OCI-LY3 (cell line): ENCODE data around the gene TMEM198.

ENCODE experiments used
- H2AFZ ChIP-seq: fragments of 200-600, 300-600 bp; shearing (Covaris generic); 2 replicates; pipeline ENCODE4 v1.6.0; 2014; ENCODE audit warnings: antibody characterized with exemption, low read depth, low read length
- H3K27ac ChIP-seq: fragments of 200-600, 300-600 bp; sonication (generic); 2 replicates; pipeline ENCODE4 v1.5.1; 2014; ENCODE audit warnings: mild to moderate bottlenecking, low read length, moderate library complexity, mixed read lengths
- H3K27me3 ChIP-seq: fragments of 200-600, 300-600 bp; sonication (generic); 2 replicates; pipeline ENCODE4 v1.6.1; 2014; ENCODE audit warnings: low read depth, low read length, mixed read lengths
- H3K36me3 ChIP-seq: fragments of 200-600, 300-600 bp; sonication (generic); replicated peaks from 2 replicates; pipeline ENCODE3; 2014; ENCODE audit warnings: low read depth, low read length, mixed read lengths
- H3K4me1 ChIP-seq: fragments of 300-600, 200-600 bp; sonication (generic); 2 replicates; pipeline ENCODE4 v1.6.1; 2014; ENCODE audit warnings: low read length, mixed read lengths
- H3K4me2 ChIP-seq: fragments of 200-600, 300-600 bp; sonication (generic); 2 replicates; pipeline ENCODE4 v1.6.1; 2014; ENCODE audit warnings: low read length, mixed read lengths
- H3K4me3 ChIP-seq: fragments of 300-600, 200-600 bp; sonication (generic); 2 replicates; pipeline ENCODE4 v1.5.1; 2014; ENCODE audit warnings: antibody characterized with exemption, mild to moderate bottlenecking, low read length, moderate library complexity
- H3K79me2 ChIP-seq: fragments of 300-600, 200-600 bp; shearing (Covaris generic); 2 replicates; pipeline ENCODE4 v1.6.1; 2014; ENCODE audit warnings: mild to moderate bottlenecking, low read length, mixed read lengths
- H3K9ac ChIP-seq: fragments of 300-600, 200-600 bp; shearing (Covaris generic); 2 replicates; pipeline ENCODE4 v1.6.0; 2014; ENCODE audit warnings: mild to moderate bottlenecking, low read length, moderate library complexity
- H3K9me3 ChIP-seq: fragments of 200-600, 300-600 bp; shearing (Covaris generic); 2 replicates; pipeline ENCODE4 v1.6.1; 2014; ENCODE audit warnings: low read length, mixed read lengths; ENCODE audit not compliant: insufficient read depth
- H4K20me1 ChIP-seq: fragments of 200-600, 300-600 bp; sonication (generic); 2 replicates; pipeline ENCODE4 v1.6.1; 2016; ENCODE audit warnings: low read length, mixed read lengths; ENCODE audit not compliant: insufficient read depth
- EZH2phosphoT487 ChIP-seq: fragments of 200-600 bp; shearing (Covaris generic); IDR thresholded peaks from 2 replicates; pipeline ENCODE4 v1.6.1; 2018; ENCODE audit warnings: antibody characterized with exemption, mixed run types, low read depth
- TF ChIP-seq, protein P1 (sequence below): fragments of 200-600, 300-600 bp; sonication (generic); IDR thresholded peaks from 2 replicates; pipeline ENCODE4 v1.5.1; 2014; ENCODE audit warnings: antibody characterized with exemption, low read length, low read depth

The TMEM198 gene

DNA sequence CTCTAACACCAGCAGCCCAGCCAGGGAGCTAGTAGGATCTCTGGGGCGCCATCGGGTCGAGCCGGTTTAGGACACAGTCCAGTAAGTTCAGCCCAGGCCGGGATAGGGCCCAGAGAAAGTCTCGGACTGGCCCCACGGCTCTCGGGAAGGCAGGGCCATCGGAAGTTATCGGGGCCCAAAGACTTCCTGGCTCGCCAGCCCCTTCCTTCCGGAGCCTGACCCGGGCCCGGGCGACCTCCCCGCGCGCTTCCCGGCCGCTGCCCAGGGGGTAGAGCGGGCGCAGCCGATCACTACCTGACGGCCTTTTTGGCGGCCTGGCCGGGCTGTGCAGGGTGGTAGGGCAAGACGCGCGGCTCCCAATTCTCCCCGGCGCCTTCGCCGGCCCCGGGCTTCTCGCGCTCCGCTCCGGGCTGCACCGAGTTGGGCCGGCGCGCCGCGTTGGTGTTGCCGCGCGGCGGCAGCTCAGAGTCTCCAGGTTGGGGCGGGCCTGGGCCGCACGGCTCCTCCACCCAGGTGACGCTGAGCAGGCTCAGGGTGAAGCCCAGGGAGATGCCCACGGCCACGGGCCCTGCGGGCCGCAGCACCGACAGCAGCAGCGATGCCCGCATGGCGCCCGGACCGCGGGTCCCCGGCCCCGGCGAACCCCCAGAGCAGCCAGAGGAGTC lies 765 bp upstream of the TMEM198 start:
- H3K4me2 ChIP-seq = peak overlapping the region; percentile 97
- peak overlapping the region; percentile 41; the same call in 1 of the 2 replicates for H2AFZ ChIP-seq
- peak overlapping the region; percentile 60 for H3K27ac ChIP-seq
- H3K4me3 ChIP-seq = peak overlapping the region; percentile 99
- H3K9ac ChIP-seq = peak overlapping the region; percentile 83
- no peak for TF ChIP-seq EZH2phosphoT487
- TF ChIP-seq, protein P1, sequence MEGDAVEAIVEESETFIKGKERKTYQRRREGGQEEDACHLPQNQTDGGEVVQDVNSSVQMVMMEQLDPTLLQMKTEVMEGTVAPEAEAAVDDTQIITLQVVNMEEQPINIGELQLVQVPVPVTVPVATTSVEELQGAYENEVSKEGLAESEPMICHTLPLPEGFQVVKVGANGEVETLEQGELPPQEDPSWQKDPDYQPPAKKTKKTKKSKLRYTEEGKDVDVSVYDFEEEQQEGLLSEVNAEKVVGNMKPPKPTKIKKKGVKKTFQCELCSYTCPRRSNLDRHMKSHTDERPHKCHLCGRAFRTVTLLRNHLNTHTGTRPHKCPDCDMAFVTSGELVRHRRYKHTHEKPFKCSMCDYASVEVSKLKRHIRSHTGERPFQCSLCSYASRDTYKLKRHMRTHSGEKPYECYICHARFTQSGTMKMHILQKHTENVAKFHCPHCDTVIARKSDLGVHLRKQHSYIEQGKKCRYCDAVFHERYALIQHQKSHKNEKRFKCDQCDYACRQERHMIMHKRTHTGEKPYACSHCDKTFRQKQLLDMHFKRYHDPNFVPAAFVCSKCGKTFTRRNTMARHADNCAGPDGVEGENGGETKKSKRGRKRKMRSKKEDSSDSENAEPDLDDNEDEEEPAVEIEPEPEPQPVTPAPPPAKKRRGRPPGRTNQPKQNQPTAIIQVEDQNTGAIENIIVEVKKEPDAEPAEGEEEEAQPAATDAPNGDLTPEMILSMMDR = no peak
- H3K79me2 ChIP-seq = peaks cover 8% of the 10 kb centered on the region
- no peaks in the 10 kb centered on the region for H3K27me3 ChIP-seq
- H3K9me3 ChIP-seq = no peaks in the 10 kb centered on the region
- H3K4me1 ChIP-seq = peaks cover 6% of the 10 kb centered on the region
- H4K20me1 ChIP-seq = peaks cover 14% of the 10 kb centered on the region; the same call in 1 of the 2 replicates
- H3K36me3 ChIP-seq = peaks cover 8% of the 10 kb centered on the region

DNA sequence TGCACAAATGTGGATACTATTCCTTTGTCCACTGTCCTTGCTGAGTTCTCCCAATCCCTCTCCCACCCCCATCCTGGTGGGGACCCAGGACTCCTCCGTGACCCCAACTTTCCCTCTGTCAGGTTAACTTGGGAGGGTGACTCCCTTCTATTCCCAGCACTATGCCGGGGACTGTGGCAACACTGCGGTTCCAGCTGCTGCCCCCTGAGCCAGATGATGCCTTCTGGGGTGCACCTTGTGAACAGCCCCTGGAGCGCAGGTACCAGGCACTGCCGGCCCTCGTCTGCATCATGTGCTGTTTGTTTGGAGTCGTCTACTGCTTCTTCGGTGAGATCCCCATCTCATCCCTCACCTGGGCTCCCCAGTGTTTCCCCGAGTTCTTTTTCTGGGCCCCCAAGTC lies 739 bp downstream of the TMEM198 start:
- no peak overlapping the region for H3K27ac ChIP-seq
- H3K9me3 ChIP-seq = no peaks in the 10 kb centered on the region
- H3K79me2 ChIP-seq = peaks cover 8% of the 10 kb centered on the region
- H3K36me3 ChIP-seq = peaks cover 8% of the 10 kb centered on the region
- H3K4me1 ChIP-seq = peaks cover 6% of the 10 kb centered on the region
- H3K27me3 ChIP-seq = no peaks in the 10 kb centered on the region
- peak overlapping the region; percentile 88 for H3K4me2 ChIP-seq
- H3K4me3 ChIP-seq = peak overlapping the region; percentile 99
- H2AFZ ChIP-seq = 0 out of 2 replicates have a peak overlapping the region, but pooled peaks have one; percentile 75
- peak overlapping the region; percentile 68; the same call in 1 of the 2 replicates for H3K9ac ChIP-seq
- H4K20me1 ChIP-seq = peaks cover 14% of the 10 kb centered on the region; the same call in 1 of the 2 replicates
- TF ChIP-seq, protein P1 = no peak
- TF ChIP-seq EZH2phosphoT487 = no peak

DNA sequence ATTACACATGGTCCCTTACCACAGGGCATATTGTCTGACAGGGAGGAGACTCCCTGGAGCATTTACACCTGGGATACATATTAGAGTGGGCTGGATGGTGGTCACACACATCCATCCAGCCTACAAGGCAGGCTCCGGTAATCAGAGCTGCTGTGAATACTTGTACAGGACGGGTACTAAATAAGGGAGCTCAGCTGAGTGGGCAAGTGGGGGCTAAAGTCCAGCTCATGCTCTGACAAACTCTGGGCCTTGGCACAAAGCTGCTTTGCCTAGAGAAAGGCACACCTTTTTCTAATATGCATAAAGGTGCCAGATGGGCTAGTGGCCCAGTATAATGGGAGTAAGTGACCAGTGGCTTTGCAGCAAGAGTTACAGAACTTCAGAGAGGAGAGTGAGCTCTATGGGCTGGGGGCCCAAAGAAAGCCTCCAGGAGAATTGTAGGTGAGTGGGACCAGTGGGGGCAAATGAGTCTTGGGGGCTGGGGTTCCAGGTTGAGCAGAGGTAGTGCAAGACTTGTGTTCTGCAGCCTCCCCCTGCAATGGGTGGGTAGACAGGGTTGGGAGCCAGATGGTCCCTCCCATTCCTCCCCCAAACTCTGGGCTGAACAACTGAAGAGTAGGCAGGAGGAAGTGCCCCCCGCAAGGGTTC lies 1.6 kb downstream of the TMEM198 start:
- Histone ChIP-seq H3K4me1 (peaks cover 6% of the 10 kb centered on the region), H4K20me1 (peaks cover 14% of the 10 kb centered on the region; the same call in 1 of the 2 replicates), H3K4me3 (no peak overlapping the region), H3K27me3 (no peaks in the 10 kb centered on the region), H3K79me2 (peaks cover 8% of the 10 kb centered on the region), H3K36me3 (peaks cover 8% of the 10 kb centered on the region), H3K9me3 (no peaks in the 10 kb centered on the region), H3K9ac (no peak overlapping the region), H3K4me2 (no peak overlapping the region), H2AFZ (no peak overlapping the region), H3K27ac (no peak overlapping the region)
- TF ChIP-seq, protein P1 = no peak
- no peak for TF ChIP-seq EZH2phosphoT487

DNA sequence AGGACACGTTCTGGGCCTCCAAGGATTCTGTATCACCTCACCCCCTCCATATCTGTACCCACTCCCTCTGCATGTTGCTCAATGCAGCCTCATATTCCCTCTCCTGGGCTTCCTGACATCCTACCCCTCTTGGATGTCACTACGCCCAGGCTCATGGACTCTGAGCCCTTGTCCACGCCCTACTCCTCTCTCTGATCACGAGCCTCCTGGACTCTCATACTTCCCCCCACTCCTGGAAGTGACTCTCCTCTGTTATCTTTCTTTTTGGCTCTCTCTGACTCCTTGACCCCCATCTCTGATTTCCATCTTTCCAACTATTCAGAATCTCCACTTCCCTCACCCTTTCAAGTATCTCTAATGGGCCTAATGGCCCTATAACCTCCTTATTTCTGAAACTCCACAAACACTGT lies 2.1 kb downstream of the TMEM198 start:
- TF ChIP-seq, protein P1 = no peak
- no peak for TF ChIP-seq EZH2phosphoT487
- Histone ChIP-seq H3K4me3 (no peak overlapping the region), H4K20me1 (peaks cover 11% of the 10 kb centered on the region; the same call in 1 of the 2 replicates), H2AFZ (no peak overlapping the region), H3K36me3 (peaks cover 5% of the 10 kb centered on the region), H3K27me3 (no peaks in the 10 kb centered on the region), H3K9me3 (no peaks in the 10 kb centered on the region), H3K9ac (no peak overlapping the region), H3K27ac (no peak overlapping the region), H3K4me1 (peaks cover 6% of the 10 kb centered on the region), H3K79me2 (peaks cover 8% of the 10 kb centered on the region), H3K4me2 (no peak overlapping the region)
